Mesothelial cell of epicardium (in vitro differentiated cells): Measurements from ENCODE around the gene DYNC2LI1. TPM values are rescaled to one million over a fixed set of nuclear protein-coding genes. Genes with fewer than 3 reads are reported as not detected.

Source experiments
- DNase-seq, 2 experiments: peaks; one replicate each; pipeline ENCODE4 v3.0.0; 2021; ENCODE audit warnings: low spot score in 2 of 2; ENCODE audit not compliant: unreplicated experiment in 2 of 2
- H3K27ac Mint-ChIP-seq: 2 replicates; pipeline ENCODE4 v1.8.0; 2021; ENCODE audit warnings: mixed read lengths
- H3K27me3 Mint-ChIP-seq: 2 replicates; pipeline ENCODE4 v1.8.0; 2021; ENCODE audit warnings: low read depth, mixed read lengths
- H3K36me3 Mint-ChIP-seq: 2 replicates; pipeline ENCODE4 v1.8.0; 2021; ENCODE audit warnings: mixed read lengths
- H3K4me1 Mint-ChIP-seq: 2 replicates; pipeline ENCODE4 v1.8.0; 2021; ENCODE audit warnings: mixed read lengths
- H3K4me3 Mint-ChIP-seq: 2 replicates; pipeline ENCODE4 v1.8.0; 2021; ENCODE audit warnings: mild to moderate bottlenecking, moderate library complexity, mixed read lengths
- H3K9me3 Mint-ChIP-seq: 2 replicates; pipeline ENCODE4 v1.8.0; 2021; ENCODE audit warnings: mixed read lengths
- total RNA-seq: library from RNA; stranded (reverse); gene quantifications from 3 replicates; pipeline ENCODE4 v1.2.1, GENCODE V29; 2021
- TF ChIP-seq, protein P1 (sequence below): fragments of 200-600 bp; sonication (generic); IDR thresholded peaks from one replicate; pipeline ENCODE4 v1.5.0; 2021; ENCODE audit warnings: antibody characterized with exemption; ENCODE audit not compliant: unreplicated experiment

The DYNC2LI1 gene
- total RNA-seq, 1 donor from 2014 or later: 30.7 TPM

DNA sequence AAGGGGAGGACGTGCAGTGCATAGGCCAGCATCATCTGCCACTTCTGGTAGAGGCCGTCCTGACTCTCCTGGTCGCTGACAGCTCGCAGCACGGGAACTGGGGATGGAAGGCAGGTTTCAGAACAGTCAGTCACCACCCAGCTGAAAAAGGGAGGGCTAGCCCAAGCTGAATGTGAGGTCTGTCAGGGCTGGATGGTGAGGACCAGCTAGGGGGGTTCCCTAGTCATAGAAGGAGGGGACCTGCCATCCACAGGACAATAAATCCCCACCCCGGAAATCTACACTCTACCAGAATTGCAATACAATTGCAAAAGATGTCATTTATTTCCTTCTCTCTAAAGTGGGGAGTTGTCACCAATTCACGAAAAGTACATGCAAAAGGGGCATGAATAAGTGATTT is 49.0 kb downstream of the DYNC2LI1 start:
- H3K4me3 Mint-ChIP-seq: no peak overlapping the region
- H3K27me3 Mint-ChIP-seq: peaks cover 34% of the 10 kb centered on the region
- no peaks in the 10 kb centered on the region for H3K4me1 Mint-ChIP-seq
- no peak for DNase-seq
- H3K36me3 Mint-ChIP-seq: no peaks in the 10 kb centered on the region
- TF ChIP-seq, protein P1, sequence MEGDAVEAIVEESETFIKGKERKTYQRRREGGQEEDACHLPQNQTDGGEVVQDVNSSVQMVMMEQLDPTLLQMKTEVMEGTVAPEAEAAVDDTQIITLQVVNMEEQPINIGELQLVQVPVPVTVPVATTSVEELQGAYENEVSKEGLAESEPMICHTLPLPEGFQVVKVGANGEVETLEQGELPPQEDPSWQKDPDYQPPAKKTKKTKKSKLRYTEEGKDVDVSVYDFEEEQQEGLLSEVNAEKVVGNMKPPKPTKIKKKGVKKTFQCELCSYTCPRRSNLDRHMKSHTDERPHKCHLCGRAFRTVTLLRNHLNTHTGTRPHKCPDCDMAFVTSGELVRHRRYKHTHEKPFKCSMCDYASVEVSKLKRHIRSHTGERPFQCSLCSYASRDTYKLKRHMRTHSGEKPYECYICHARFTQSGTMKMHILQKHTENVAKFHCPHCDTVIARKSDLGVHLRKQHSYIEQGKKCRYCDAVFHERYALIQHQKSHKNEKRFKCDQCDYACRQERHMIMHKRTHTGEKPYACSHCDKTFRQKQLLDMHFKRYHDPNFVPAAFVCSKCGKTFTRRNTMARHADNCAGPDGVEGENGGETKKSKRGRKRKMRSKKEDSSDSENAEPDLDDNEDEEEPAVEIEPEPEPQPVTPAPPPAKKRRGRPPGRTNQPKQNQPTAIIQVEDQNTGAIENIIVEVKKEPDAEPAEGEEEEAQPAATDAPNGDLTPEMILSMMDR: no peak
- H3K9me3 Mint-ChIP-seq: peaks cover 3% of the 10 kb centered on the region
- no peak overlapping the region for H3K27ac Mint-ChIP-seq

GRCh38 chr2:43823751-43824150 is 49.9 kb downstream of the DYNC2LI1 start:
- Mint-ChIP-seq H3K27ac (no peak overlapping the region), H3K4me3 (no peak overlapping the region), H3K36me3 (no peaks in the 10 kb centered on the region), H3K9me3 (peaks cover 3% of the 10 kb centered on the region), H3K27me3 (peaks cover 36% of the 10 kb centered on the region), H3K4me1 (no peaks in the 10 kb centered on the region)
- TF ChIP-seq, protein P1: no peak
- DNase-seq: no peak

- peaks cover 36% of the 10 kb centered on the region for H3K27me3 Mint-ChIP-seq
- H3K9me3 Mint-ChIP-seq: peaks cover 3% of the 10 kb centered on the region
- TF ChIP-seq, protein P1: no peak
- H3K4me1 Mint-ChIP-seq: no peaks in the 10 kb centered on the region
- no peak for DNase-seq
- no peaks in the 10 kb centered on the region for H3K36me3 Mint-ChIP-seq
- no peak overlapping the region for H3K27ac Mint-ChIP-seq
- H3K4me3 Mint-ChIP-seq: no peak overlapping the region
Observed at GRCh38 chr2:43824512-43824911, 50.7 kb downstream of the DYNC2LI1 start.

- Mint-ChIP-seq H3K9me3 (peaks cover 3% of the 10 kb centered on the region), H3K27me3 (peaks cover 36% of the 10 kb centered on the region), H3K4me3 (no peak overlapping the region), H3K36me3 (no peaks in the 10 kb centered on the region), H3K4me1 (no peaks in the 10 kb centered on the region), H3K27ac (no peak overlapping the region)
- TF ChIP-seq, protein P1: no peak
- no peak for DNase-seq
Observed at GRCh38 chr2:43824951-43825493, 51.2 kb downstream of the DYNC2LI1 start.

GRCh38 chr2:43825841-43826240 is 52.0 kb downstream of the DYNC2LI1 start:
- no peaks in the 10 kb centered on the region for H3K36me3 Mint-ChIP-seq
- TF ChIP-seq, protein P1: no peak
- peaks cover 36% of the 10 kb centered on the region for H3K27me3 Mint-ChIP-seq
- H3K9me3 Mint-ChIP-seq: peaks cover 2% of the 10 kb centered on the region
- H3K4me1 Mint-ChIP-seq: no peaks in the 10 kb centered on the region
- no peak overlapping the region for H3K27ac Mint-ChIP-seq
- no peak overlapping the region for H3K4me3 Mint-ChIP-seq
- DNase-seq: no peak
